ENCODE results near the gene DPH1.
"Not testable (repeated sequence)": the region's sequence is repeated elsewhere in the genome, so short reads cannot be mapped to it uniquely, and the experiment has no call there.

The DPH1 gene
- 32.7 to 43.5 reads per million in 2 donors for total RNA-seq

DNA sequence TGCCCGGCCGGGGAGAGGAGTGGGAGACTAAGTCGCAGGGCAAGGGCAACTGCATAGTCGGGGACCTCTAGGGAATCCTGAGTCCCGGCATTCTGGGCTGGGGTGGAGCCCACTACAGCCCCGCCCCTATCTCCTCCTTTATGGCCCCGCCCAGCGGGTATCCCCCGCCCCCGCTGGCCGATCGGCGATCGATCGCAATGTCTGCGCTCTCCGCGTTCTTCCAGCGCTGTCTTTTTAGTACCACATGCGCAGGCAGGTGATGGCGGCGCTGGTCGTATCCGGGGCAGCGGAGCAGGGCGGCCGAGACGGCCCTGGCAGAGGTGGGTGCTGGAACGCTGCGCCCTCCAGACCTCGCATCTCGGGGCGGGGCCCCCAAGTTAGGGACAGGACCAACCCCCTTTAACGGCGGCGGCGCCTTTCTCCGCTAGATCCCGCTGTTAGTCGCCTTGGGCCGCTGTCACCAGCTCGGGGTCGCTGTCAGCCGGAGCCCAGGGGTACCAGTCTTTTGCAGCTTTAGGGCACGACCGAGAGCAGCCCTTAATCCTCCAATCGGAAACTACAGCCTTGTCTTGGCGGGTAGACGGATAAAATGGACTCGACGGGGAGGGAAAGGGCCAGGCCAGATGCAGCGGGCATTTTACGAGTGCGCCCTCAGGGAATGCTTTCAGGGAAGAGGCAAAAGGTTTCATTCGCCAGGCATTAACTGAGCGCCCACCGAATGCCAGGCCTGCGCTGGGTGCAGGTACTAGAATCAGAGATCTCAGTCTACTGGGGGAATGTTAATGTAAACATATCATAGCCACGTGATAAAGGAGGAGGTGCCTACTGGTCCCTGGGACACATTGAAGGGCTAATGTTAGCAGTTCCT, at the start of gene DPH1:
TSS of gene DPH1 (plus strand) at position 243 of the 868 bp plus-strand sequence. CDS start at position 260, 17 bp downstream.
- peak; percentile 63 for DNase-seq

DNA sequence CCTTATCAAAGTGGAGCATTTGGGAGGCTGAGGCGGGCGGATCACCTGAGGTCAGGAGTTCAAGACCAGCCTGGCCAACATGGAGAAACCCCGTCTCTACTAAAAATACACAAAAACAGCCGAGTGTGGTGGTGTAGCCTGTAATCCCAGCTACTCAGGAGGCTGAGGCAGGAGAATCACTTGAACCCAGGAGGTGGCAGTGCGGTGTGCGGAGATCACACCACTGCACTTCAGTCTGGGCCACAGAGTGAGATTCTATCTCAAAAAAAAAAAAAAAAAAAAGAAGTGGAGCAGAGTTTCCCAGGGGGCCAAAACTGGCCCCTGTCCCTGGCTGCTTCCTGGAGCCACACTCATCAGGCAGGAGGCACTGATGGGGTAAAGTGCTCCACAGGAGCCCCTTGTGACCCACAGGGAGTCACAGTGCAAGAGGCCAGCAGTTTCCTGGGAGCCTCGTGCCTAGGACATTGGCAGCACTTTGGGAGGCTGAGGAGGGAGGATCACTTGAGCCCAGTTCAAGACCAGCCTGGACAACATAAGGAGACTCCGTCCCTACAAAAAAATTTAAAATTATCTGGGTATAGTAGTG, 49.2 kb upstream of the DPH1 start:
- DNase-seq: no peak

DNA sequence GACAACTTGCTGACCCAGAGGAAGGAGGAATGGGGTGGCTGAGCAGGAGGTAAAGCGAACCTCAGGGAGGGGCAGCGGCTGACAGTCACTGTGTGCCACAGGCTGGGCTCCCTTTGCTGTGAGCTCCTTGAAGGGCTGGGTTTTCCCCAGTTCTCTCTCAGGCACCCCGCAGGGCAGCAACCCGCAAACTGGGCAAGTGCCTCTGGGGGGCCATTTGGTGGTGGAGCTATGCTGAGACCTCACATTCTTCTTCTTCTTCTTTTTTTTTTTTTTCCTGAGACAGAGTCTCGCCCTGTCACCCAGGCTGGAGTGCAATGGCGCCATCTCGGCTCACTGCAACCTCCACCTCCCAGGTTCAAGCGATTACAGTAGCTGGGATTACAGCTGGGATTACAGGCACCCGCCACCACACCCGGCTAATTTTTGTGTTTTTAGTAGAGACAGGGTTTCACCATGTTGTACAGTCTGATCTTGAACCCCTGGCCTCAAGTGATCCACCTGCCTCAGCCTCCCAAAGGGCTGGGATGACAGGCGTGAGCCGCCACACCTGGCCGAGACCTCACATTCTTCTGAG, 47.1 kb upstream of the DPH1 start:
- DNase-seq: not testable (repeated sequence)

DNA sequence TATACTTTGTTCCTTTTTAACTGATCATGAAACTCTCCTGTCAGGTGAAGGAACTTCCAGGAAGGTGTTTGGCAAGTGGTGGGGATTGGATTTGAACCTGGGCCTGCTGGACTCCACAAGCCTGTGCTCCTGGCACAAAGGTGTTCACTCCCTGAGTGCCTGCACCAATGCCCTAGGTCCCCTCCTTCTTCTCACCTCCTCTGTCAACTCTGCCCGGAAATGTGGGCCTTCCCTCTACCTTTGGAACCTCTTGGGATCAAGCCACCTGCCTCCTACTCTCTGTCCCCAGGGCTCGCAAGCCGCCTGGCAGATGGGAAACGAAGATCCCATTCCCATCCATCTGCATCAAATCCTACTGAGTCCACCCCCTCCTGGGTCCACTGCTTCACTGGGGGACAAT, 44.9 kb upstream of the DPH1 start:
- DNase-seq: no peak

DNA sequence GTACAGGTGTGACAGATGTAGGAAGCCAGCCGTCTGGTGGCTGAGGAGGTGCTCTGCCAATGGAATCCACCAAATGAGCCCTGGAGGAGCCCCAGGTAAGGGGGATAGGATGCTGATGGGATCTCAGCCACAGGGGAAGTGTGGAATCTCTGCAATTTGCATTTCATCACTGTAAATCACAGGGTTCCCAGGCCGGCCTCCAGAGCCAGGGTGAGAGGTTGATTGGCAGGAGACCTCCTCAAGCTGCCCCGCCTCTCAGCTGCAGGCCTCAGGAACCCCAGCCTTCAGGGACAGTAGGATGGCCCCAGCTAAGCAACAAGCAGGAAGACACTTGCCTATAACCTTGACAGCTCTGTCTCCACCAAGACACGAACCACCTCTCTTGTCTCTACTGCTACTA, 44.3 kb upstream of the DPH1 start:
- DNase-seq: no peak

DNA sequence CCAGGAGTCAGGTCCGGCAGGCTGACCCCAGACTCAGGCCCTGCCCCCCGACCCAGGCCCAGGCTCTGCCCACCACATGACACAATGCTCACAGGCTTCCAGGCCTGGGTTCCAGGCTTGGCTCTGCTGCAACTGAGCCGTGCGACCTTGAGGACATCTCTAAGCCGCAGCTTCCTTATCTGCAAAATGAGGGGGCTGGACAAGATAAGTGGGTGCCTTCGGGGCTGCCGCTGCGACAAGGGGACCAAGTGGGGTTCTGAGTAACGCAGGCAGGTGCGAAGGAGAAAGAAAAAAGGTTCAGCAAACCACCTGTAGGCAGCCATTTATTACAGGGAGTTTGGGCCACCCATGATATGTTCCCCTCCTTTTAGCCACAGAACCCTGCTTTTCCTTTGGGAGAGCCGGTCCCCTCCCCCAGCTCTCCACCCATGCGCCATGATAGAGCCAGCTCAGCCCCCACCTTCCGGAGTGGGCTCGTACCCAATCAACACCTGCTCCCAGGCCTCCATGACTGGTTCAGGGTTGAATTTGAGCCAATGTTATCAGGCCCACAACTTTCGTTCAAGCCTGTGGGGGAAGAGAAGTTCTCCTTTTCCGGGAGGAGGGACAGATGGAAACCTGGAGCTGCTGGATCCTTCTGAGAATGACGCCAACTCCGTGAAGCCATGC, 43.0 kb upstream of the DPH1 start:
- DNase-seq: no peak

DNA sequence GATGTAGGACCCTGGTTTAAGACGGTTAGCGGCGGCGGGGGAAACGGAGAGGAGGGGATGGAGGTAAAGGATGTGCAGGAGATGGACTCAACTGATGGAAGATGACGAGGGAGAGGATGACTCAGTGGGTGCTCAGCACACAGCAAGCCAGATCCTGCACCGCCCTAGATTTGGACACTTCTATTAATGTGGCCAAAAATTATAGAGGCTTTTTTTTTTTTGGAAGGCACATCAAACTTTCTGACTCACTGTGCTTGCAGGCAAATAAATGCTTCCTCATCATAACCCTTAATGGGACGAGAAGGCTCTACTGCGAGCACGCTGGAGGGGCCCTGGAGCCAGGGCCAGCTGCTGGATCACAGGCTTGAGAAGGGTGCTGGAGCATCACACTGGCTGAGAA, 40.8 kb upstream of the DPH1 start:
- no peak for DNase-seq

DNA sequence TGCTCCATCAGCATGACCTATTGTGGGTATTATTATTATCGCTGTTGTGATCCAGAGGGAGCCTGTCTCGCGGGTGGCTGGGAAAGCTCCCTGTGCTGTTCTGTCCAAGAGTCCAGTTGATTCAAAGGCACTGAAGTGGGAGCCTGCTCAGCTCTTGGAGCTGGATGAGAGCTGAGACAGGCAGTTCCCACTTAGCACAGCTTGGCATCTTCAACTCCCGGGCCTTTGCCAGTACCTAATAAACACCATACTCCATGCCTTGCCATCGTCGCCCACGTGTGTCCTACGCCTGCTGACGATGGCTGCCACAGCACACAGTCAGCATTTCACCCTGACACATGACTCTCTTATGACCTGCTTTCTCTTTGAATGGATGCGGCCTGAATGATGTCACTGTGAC, 37.4 kb upstream of the DPH1 start:
- DNase-seq: no peak

DNA sequence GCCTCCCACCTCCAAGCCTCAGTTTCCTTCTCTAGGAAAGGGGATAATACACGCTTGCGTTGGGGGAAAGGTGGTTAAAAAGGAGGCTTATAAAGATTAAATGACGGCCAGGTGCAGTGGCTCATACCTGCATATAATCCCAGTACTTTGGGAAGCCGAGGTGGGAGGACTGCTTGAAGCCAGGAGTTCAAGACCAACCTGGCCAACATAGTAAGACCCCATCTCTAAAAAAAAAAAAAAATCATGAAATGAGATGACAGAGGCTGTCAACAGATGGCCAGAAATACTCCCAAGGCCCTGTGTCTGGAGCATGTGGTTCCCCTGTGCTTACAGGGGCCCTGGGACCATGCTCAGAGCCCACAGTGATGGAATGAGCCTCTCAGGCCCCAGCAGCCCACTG, 35.2 kb upstream of the DPH1 start:
- DNase-seq: no peak

DNA sequence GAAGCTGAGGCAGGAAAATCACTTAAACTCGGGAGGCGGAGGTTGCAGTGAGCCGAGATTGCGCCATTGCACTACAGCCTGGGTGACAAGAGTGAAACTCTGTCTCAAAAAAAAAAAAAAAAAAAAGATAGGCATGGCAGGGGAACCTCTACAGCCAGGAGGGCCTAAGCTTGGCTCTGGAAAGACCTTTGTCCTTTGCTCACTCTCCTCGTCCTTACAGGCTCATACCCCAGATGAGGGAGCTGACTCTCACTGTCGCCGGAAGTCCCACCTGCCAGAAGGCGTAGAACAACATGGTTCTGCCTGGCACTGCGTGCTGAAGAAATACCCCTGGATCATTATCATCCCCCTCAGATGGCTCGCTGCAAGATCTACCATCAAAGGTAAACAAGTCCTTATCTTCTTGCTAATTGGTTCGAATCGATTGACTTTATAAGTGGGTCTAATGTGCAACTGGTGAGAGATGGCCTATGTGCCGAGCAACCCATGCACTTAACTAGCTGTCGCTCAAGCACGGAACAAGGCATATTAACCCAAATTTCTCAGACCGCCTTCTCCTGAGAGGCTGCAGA, 34.5 kb upstream of the DPH1 start:
- no peak for DNase-seq

DNA sequence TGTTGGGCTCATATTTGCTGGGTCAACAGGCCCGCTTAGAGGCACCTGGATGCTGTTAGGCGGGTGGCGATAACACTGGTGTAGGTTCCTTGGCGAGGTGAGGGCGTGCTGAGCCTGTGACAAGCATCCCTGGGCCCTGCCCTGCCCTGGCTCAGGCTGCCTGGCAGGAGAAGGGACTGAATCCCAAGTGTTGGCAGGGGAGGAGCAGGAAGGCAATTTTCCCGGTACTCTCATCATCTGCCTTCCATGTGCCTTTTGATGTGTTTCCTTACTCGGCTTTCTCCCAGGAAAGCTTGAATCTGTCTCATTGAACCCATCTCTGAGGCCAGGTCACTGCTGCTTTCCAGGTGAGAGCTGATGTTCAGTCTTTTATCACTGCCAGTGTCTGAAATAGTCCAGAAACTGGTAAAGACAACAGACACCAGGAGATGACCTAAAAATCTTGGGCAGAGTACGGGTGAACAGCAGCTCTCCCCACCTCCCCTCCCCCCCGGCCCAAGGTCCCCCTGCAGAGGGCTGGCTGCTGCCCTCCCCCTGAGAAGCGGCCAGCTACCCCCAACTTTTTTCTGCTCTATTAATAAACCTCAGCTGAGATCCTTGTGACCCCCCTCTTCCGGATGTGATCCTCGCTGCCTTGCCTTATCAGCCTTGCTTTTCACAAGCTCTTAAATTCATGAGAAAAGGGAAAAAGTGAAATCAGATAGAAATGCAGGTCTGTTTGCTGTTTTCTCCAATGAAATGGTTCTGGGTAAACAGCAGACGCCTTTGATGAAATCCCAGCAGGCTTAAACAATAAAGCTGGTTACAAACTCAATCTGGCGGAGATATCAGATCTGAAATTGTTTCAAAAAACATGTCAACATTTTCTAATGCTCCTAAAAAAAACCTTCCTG, 33.8 kb upstream of the DPH1 start:
- no peak for DNase-seq

DNA sequence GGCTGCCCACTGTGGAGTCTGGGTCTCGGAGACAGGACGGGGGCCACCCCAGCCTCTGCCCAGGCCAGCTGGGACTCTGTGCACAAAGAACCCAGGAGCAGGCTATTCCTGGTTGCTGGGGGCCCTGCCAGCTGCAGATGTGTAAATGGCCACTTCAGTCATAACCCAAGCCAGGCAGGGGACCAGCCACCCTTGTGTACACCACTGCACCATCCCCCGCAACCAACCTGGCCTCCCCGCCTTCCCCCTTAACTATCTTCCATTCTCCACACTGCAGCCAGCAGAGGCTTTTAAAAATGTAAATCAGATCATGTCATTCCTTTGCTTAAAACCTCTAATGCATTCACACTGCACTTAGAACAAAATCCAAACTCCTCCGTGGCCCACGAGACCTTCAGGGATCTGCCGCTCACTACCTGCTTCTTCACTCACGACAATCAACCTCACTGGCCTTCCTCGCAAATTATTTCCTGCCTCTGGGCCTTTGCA, 33.1 kb upstream of the DPH1 start:
- no peak for DNase-seq

DNA sequence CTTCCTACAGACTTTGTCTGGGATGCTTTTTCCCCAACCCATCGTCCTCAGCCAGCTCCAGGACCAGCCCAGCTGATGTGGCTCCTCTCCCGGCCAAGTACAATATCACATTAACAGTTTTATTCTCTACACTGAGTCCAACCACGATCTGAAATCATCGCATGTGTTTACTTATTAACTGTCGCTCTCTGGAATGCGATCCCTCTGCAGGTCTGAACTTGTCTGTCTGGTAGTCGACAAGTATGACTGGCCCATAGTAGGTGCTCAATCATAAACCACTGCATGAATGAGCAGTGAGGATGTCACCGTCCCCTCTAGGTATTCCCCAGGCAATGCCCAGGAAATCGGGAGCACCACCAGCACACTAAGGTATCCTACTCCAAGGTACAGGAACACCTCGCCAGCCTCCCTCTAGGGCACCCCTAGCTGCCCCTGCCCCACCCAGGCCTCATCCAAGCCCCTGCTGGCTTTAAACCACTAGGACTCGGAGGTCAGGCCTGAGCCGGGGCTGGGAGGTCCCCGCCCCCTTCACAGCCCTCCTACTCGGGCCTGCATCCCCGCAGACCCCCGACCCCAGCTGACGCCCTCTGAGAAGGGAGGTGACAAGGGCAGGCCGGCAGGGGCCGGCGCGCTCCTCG, 32.5 kb upstream of the DPH1 start:
- DNase-seq: no peak

DNA sequence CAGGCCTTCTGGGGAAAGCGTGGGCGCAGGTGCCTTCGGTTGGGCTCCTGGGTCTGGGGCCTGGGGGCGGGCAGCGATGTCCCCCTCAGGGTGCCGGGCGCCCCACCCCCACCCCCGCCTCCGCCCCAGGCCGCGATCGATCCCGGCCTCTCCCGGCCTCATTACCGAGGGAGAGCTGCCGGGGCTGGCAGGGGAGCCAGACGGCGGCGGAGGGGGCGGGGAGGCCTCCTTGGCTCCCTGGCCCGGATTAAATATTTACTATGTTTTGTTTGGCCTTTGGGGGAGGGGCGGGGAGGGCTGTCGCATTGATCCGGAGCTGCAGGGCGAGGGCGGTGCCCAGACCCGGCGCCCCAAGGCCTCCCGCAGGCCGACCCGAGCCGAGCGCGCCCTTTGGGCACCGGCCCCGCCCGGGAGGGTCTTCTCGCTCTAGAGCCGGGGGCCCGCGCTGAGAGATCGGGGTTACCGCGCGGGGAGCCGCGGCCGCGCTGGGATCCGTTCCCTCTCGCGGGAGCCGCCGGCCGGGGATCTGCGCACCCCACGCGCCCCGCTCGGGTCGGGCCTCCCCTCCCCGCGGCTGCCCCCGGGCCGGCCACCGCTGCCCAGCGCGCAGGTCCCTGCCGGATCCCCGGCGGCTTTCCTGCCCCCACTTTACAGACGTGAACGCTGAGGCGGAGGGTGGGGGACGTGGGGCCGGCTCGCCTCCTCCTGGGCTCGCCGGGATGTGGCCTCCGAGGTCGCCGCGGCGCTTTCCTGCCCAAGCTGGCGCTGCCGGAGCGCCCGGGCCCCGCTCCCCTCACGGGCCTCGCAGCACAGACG, 31.8 kb upstream of the DPH1 start:
- no peak for DNase-seq

DNA sequence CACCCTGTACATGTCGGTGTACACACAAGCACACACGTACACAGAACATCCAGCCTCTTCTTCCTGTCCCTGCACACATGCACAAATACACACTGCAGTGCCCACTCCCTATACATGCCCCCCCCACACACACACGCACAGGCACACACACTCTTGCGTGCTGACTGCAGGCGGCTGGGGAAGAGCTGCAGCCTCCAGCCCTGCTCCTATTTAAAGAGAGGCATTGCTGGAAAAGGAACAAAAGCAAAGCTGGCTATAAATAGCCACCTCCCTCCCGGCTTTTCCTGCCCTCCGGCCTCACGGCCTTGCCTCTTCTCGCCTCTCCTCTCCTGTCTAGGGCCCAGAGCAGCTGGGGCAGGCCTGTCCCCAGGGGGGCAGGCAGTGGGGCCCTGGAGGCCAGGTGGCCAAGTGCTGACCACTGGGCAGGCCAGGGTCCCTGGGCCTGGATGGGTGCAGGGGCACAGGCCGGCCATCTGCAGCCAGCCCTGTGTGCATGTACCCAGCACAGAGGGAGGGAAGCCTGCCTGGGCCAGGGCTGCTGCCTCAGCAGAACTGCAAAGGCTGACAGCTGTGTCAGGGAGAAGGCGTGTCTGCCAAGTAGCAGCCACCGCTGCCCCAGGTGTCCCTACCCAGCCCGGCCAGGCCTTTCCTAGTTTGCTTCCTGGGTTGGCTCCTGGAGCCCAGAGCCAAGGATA, 30.2 kb upstream of the DPH1 start:
- no peak for DNase-seq

DNA sequence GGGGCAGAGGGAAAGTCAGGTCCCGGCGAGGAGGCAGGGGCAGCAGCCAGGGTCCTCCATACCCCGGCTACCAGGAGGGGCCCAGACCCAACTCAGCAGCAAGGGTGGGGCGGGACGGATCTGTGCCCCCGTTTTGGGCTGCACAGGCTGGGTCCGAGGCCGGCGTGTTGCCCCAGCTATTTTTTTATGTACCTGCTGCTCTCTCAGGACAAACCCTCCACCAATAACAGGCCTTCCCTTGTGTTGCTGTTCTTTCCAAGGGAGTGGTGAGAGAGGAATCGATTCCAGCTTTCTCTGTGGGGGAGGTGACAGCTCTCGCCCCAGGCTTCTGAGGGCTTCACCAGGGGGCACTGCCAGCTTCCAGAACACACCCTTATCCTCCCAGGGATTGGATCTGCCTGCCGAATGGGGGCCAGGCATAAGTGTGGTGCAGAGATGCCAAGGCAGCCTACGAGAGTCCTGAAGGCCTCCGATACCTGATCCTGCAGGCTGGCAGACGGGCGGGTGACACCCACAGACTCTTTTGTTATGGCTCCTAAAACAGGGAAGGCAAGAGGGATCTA, 27.1 kb upstream of the DPH1 start:
- no peak for DNase-seq

DNA sequence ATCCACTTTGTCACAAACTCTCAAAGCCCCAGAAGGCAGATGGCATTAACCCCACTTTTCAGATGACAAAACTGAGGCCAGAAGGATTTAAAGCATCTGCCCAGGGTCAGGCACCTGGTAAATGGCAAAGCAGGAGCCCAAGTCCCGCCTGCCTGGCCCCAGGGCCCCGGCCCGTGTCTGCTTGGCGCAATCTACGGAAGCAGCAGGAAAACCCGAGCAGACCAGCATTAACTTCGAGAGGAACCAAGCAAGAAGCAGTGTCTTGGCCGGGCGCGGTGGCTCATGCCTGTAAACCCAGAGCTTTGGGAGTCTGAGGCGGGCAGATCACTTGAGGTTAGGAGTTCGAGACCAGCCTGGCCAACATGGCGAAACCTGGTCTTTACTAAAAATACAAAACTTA, 26.4 kb upstream of the DPH1 start:
- DNase-seq: no peak

DNA sequence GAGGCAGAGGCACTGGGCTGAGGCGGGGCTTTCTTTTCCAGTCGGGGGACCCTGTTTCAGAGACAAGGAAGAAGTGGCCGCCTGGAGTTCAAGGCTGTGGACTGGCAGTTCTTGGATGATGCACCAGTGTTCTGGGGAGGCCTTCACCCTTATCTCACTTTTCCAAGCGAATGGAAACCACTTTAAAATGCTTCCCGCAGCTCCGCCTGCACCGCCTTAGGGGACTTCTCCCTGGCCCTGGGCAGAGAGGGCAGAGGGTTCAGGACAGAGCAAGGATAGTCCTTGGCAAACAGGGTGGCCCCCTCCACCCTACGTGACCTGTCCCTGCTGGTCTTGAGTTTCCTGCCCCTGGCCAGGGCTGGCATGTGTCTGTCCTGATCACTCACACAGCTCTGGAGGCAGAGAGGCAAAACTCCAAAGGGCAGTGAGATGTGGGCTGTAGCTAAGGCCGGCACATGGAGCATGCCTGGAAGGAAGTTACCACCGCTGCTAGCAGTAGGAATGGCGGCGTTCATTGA, 25.5 kb upstream of the DPH1 start:
- no peak for DNase-seq
